Activated CD4-positive, alpha-beta T cell treated with anti-CD3 and anti-CD28 coated beads, Interleukin-2, amount 10 ng/mL, durations not matched to agents 7 days and 5 days (primary cell): ENCODE measurements around the gene GPR37. TPM values are rescaled to one million over a fixed set of nuclear protein-coding genes. Genes with fewer than 3 reads are reported as not detected.

Experiments
- CTCF ChIA-PET: fragments of 350-600 bp; sonication (Branson Sonifier 250); formaldehyde crosslinking; loops from one replicate; lab custom pipeline; 2021; ENCODE audit warnings: antibody characterized with exemption; lab: Charles Lee
- POLR2A ChIA-PET: fragments of 350-600 bp; sonication (Branson Sonifier 250); formaldehyde crosslinking; loops from one replicate; lab custom pipeline; 2021; ENCODE audit warnings: antibody characterized with exemption; lab: Charles Lee
- DNase-seq: peaks from one replicate; pipeline ENCODE4 v3.0.0-alpha.2; 2020
- H3K27ac Mint-ChIP-seq: one replicate; pipeline ENCODE4 v1.8.0; 2021; ENCODE audit warnings: mild to moderate bottlenecking, moderate library complexity, mixed read lengths
- H3K27me3 Mint-ChIP-seq: one replicate; pipeline ENCODE4 v1.8.0; 2021; ENCODE audit warnings: mixed read lengths
- H3K36me3 Mint-ChIP-seq: one replicate; pipeline ENCODE4 v1.8.0; 2021; ENCODE audit warnings: low read depth, mixed read lengths
- H3K4me1 Mint-ChIP-seq: one replicate; pipeline ENCODE4 v1.8.0; 2021; ENCODE audit warnings: mixed read lengths
- H3K4me3 Mint-ChIP-seq: one replicate; pipeline ENCODE4 v1.8.0; 2021; ENCODE audit warnings: mild to moderate bottlenecking, moderate library complexity, mixed read lengths
- H3K9me3 Mint-ChIP-seq: one replicate; pipeline ENCODE4 v1.8.0; 2021; ENCODE audit warnings: mixed read lengths
- total RNA-seq, 2 experiments: library from RNA; stranded (reverse); gene quantifications; one replicate each; pipeline ENCODE4 v1.2.3, GENCODE V29; 2021

GPR37 gene
- total RNA-seq, 2 experiments from 2014 or later = not detected

GRCh38 chr7:124702385-124702784 lies 63.2 kb downstream of the GPR37 start:
- CTCF ChIA-PET = interaction anchor here (0.7 kb wide), 1 partner anchor 11 kb away, joined by 3 read pairs; no protein-coding TSS in a partner anchor
- POLR2A ChIA-PET = no interaction called here
- H3K4me1 Mint-ChIP-seq = no peaks in the 10 kb centered on the region
- H3K4me3 Mint-ChIP-seq = no peak overlapping the region
- DNase-seq = no peak
- no peaks in the 10 kb centered on the region for H3K27me3 Mint-ChIP-seq
- peaks cover 6% of the 10 kb centered on the region for H3K9me3 Mint-ChIP-seq
- no peak overlapping the region for H3K27ac Mint-ChIP-seq
- H3K36me3 Mint-ChIP-seq = no peaks in the 10 kb centered on the region

- POLR2A ChIA-PET = no interaction called here
- CTCF ChIA-PET = no interaction called here
- no peak for DNase-seq
- no peaks in the 10 kb centered on the region for H3K4me1 Mint-ChIP-seq
- no peaks in the 10 kb centered on the region for H3K27me3 Mint-ChIP-seq
- H3K27ac Mint-ChIP-seq = no peak overlapping the region
- no peaks in the 10 kb centered on the region for H3K36me3 Mint-ChIP-seq
- H3K9me3 Mint-ChIP-seq = peaks cover 3% of the 10 kb centered on the region
- H3K4me3 Mint-ChIP-seq = no peak overlapping the region
These were observed 63.6 kb downstream of the GPR37 start for GRCh38 chr7:124701955-124702354.

- ChIA-PET POLR2A (no interaction called here), CTCF (no interaction called here)
- no peak overlapping the region for H3K27ac Mint-ChIP-seq
These were observed 64.9 kb downstream of the GPR37 start for GRCh38 chr7:124700655-124701054.

GRCh38 chr7:124698964-124699363 lies 66.6 kb downstream of the GPR37 start:
- H3K27ac Mint-ChIP-seq = no peak overlapping the region
- no peaks in the 10 kb centered on the region for H3K36me3 Mint-ChIP-seq
- H3K4me3 Mint-ChIP-seq = no peak overlapping the region
- H3K9me3 Mint-ChIP-seq = peaks cover 3% of the 10 kb centered on the region
- DNase-seq = no peak
- CTCF ChIA-PET = no interaction called here
- H3K4me1 Mint-ChIP-seq = no peaks in the 10 kb centered on the region
- POLR2A ChIA-PET = no interaction called here
- H3K27me3 Mint-ChIP-seq = no peaks in the 10 kb centered on the region

More at GRCh38 chr7:124700655-124701054, 64.9 kb downstream of the GPR37 start:
- H3K9me3 Mint-ChIP-seq = peaks cover 3% of the 10 kb centered on the region
- DNase-seq = no peak
- no peaks in the 10 kb centered on the region for H3K36me3 Mint-ChIP-seq
- H3K27me3 Mint-ChIP-seq = no peaks in the 10 kb centered on the region
- no peak overlapping the region for H3K4me3 Mint-ChIP-seq
- H3K4me1 Mint-ChIP-seq = no peaks in the 10 kb centered on the region

GRCh38 chr7:124697746-124698145 lies 67.8 kb downstream of the GPR37 start:
- H3K27ac Mint-ChIP-seq = no peak overlapping the region
- DNase-seq = no peak
- no peaks in the 10 kb centered on the region for H3K27me3 Mint-ChIP-seq
- H3K4me3 Mint-ChIP-seq = no peak overlapping the region
- H3K9me3 Mint-ChIP-seq = no peaks in the 10 kb centered on the region
- no peaks in the 10 kb centered on the region for H3K4me1 Mint-ChIP-seq
- POLR2A ChIA-PET = no interaction called here
- CTCF ChIA-PET = no interaction called here
- H3K36me3 Mint-ChIP-seq = no peaks in the 10 kb centered on the region

Other genes starting within 250 kb of the GPR37 start
- 10 to 100 TPM; 27.8 to 36.2 TPM for gene POT1, start 164.0 kb upstream of the GPR37 start, total RNA-seq